Measurements from ENCODE around the gene PHYHIPL.
"Not testable (repeated sequence)": the region's sequence is repeated elsewhere in the genome, so short reads cannot be mapped to it uniquely, and the experiment has no call there.

The PHYHIPL gene

DNA sequence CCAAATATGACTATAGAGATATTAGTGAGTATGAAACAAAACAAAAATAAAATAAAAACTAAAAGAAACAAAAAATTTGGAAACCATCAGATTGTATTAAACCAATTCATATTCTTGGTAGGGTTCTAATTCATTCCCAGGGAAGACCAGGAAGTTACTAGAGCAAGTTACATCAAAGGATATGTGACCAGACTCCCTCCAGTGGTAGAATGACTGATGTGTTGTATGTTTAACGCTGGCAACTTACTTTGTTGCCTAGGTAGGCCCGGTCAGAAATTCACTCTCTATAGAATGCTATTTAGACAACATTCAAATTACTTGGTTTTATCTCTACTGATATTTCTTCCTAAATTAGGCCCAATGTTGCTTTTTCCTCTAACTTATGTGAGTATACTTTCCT lies 5.2 kb downstream of the PHYHIPL start:
- Histone ChIP-seq H3K4me3 (no peak overlapping the region), H3K4me2 (no peak overlapping the region), H4K20me1 (no peaks in the 10 kb centered on the region), H3K4me1 (no peaks in the 10 kb centered on the region), H3K9me3 (peaks cover 6% of the 10 kb centered on the region), H3K27me3 (no peaks in the 10 kb centered on the region), H3K9ac (no peak overlapping the region), H3K36me3 (no peaks in the 10 kb centered on the region), H3K27ac (no peak overlapping the region)
- TF ChIP-seq Cebpa-rat (IDR thresholded peaks at IDR 0.05), result no peak

DNA sequence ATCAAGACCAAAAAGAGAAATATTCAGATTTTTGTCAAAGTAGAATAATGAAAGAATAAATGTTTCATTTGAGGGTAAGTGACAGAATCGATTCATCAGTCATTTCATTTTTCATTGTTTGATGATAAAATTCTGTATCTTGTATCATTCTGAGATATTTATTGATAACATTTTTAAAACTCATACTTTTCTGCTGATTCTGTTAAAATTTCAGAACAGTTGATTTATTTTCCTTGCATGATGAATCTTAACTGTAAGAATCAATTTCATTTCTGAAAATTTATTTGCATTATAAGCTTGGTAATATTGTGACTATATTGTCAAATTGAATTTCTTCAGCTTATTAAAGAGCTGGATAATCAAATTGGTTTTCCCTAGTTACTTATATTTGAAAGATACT lies 13.9 kb downstream of the PHYHIPL start:
- Histone ChIP-seq H3K4me1 (no peaks in the 10 kb centered on the region), H3K27ac (no peak overlapping the region), H3K4me3 (no peak overlapping the region), H3K4me2 (no peak overlapping the region), H3K9ac (no peak overlapping the region), H3K9me3 (no peaks in the 10 kb centered on the region), H4K20me1 (no peaks in the 10 kb centered on the region), H3K27me3 (no peaks in the 10 kb centered on the region), H3K36me3 (no peaks in the 10 kb centered on the region)
- no peak for TF ChIP-seq Cebpa-rat (IDR thresholded peaks at IDR 0.05)

DNA sequence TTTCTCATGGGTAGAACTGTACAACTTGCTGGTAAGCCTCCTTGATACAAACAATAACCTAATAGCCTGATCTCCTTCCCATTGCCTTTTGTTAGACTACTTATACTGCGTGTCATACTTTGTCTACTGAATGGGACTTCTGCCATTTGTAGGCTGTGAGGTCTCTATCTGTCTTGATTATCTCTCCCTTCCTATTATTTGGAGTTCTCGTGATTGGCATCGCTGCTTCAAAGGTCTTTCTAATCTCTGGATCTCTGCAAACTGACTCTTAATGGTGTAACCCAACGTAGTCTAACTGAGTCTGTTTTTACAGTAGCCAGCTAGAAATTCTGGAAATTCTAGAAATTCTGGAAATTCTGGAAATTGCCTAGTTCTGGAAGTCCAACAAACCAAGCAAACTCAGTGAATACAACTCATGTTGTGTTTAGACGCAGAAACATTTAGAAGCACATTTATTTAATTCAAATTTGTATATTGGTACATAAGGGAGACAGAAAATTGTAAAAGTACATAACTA lies 29.8 kb downstream of the PHYHIPL start:
- no peak overlapping the region for H3K4me2 ChIP-seq
- H3K27ac ChIP-seq, result no peak overlapping the region
- TF ChIP-seq Cebpa-rat (IDR thresholded peaks at IDR 0.05), result no peak
- H3K27me3 ChIP-seq, result no peaks in the 10 kb centered on the region
- H3K4me3 ChIP-seq, result no peak overlapping the region
- H3K36me3 ChIP-seq, result no peaks in the 10 kb centered on the region
- 0 out of 2 replicates have a peak, but pooled peaks cover 8% of the 10 kb centered on the region for H3K9me3 ChIP-seq
- H3K9ac ChIP-seq, result no peak overlapping the region
- H4K20me1 ChIP-seq, result no peaks in the 10 kb centered on the region
- no peaks in the 10 kb centered on the region for H3K4me1 ChIP-seq

DNA sequence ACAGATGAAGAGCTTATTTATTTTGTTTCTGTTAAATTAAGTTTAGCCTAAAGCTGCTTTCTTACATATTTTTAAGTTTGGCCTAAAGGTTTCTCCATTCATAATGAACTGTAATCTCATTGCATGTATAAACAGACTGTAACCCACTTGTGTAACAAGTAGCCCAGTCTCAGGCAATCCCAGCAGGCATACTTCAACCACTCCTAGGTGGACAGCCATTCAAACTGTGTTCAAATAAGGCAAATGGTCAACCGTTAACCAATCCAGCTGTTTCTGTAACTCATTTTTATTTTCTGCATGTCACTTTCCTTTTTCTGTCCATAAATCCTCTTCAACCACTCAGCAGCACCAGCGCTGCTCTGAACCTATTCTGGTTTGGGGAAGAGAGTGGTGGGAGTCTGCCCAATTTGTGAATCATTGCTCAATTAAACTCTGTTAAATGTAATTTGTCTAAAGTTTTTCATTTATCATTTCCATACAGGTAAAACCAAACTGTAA lies 35.9 kb downstream of the PHYHIPL start:
- no peaks in the 10 kb centered on the region for H3K4me1 ChIP-seq
- H3K4me2 ChIP-seq, result no peak overlapping the region
- H3K27me3 ChIP-seq, result no peaks in the 10 kb centered on the region
- H3K27ac ChIP-seq, result no peak overlapping the region
- no peaks in the 10 kb centered on the region for H3K36me3 ChIP-seq
- 0 out of 2 replicates have a peak, but pooled peaks cover 5% of the 10 kb centered on the region for H3K9me3 ChIP-seq
- no peaks in the 10 kb centered on the region for H4K20me1 ChIP-seq
- TF ChIP-seq Cebpa-rat (IDR thresholded peaks at IDR 0.05), result no peak
- H3K4me3 ChIP-seq, result no peak overlapping the region
- H3K9ac ChIP-seq, result no peak overlapping the region

DNA sequence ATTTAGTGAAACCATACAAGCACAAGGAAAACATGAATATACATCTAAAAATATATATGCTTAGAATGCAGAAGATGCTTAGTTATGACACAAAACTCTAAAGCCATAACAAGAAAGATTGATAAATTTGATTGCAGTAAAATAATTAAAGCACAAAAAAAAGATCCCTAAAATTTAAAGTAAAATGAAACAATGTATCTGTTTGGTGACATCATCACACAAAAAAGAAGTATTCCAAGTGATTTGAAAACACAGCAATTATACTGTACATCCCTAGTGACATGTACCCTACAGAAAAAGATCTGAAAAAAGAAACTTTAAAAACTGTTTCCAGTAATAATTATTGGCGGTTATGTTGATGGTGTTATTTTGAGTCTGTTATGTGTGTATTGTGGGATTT lies 37.7 kb downstream of the PHYHIPL start:
- no peaks in the 10 kb centered on the region for H3K9me3 ChIP-seq
- H3K27ac ChIP-seq, result no peak overlapping the region
- no peaks in the 10 kb centered on the region for H3K4me1 ChIP-seq
- no peaks in the 10 kb centered on the region for H3K36me3 ChIP-seq
- H4K20me1 ChIP-seq, result no peaks in the 10 kb centered on the region
- no peak overlapping the region for H3K4me2 ChIP-seq
- H3K4me3 ChIP-seq, result no peak overlapping the region
- no peak overlapping the region for H3K9ac ChIP-seq
- no peak for TF ChIP-seq Cebpa-rat (IDR thresholded peaks at IDR 0.05)
- H3K27me3 ChIP-seq, result no peaks in the 10 kb centered on the region

DNA sequence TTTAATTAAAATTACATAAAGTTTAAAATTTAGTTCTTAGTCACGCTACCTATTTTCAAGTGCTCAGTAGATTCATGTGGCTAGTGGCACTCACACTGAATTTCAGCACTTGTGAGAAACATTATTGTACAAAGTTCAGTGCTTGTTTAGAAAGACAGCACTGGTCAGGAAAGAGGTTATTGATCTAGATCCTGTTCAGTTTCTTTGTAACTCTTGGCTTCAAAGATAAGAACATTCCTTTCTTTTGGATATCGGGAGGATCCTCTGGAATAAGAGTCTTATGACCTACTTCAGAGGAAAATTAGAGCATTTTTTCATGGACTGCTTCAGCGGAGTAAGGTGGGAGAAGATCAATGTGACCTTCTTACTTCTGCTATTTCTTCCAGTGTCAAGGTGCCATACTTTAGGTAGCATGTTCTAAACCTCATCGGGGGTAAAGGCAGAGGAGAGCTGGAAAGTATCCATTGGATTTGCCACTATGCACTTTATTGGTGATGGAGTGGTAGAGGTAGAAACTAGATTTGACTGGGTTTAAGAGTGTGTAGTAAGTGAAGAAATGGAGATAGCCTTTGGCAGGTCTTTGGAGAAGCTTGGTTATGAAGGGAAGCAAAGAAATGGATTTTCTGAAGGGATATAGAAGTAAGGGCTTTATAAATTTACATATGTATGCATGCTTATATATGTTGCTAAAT lies 39.9 kb downstream of the PHYHIPL start:
- no peak overlapping the region for H3K4me2 ChIP-seq
- no peak for TF ChIP-seq Cebpa-rat (IDR thresholded peaks at IDR 0.05)
- no peaks in the 10 kb centered on the region for H3K4me1 ChIP-seq
- no peaks in the 10 kb centered on the region for H3K9me3 ChIP-seq
- H3K9ac ChIP-seq, result no peak overlapping the region
- H3K27me3 ChIP-seq, result no peaks in the 10 kb centered on the region
- H4K20me1 ChIP-seq, result no peaks in the 10 kb centered on the region
- no peak overlapping the region for H3K27ac ChIP-seq
- H3K36me3 ChIP-seq, result no peaks in the 10 kb centered on the region
- H3K4me3 ChIP-seq, result no peak overlapping the region

DNA sequence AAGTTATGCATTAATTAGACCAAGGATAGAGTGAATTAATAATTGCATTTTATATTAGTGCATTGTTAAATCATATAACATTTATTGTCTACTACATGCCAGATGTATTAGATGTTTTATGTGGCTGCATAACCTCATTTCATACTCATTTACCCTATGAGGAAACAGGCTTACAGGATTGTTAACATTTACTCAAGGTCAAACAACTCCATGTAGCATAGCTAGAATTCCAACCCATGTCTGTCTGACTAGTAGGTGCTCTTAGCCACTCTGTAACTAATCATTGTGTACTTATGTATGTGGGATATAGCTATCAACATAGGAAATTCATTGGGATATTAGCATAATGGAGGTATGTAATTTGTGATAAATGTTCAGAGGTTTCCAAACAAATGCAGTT lies 46.3 kb downstream of the PHYHIPL start:
- TF ChIP-seq Cebpa-rat (IDR thresholded peaks at IDR 0.05), result no peak
- Histone ChIP-seq H3K27me3 (no peaks in the 10 kb centered on the region), H3K9ac (no peak overlapping the region), H3K36me3 (no peaks in the 10 kb centered on the region), H3K27ac (no peak overlapping the region), H3K9me3 (no peaks in the 10 kb centered on the region), H3K4me3 (no peak overlapping the region), H3K4me2 (no peak overlapping the region), H3K4me1 (no peaks in the 10 kb centered on the region), H4K20me1 (no peaks in the 10 kb centered on the region)

DNA sequence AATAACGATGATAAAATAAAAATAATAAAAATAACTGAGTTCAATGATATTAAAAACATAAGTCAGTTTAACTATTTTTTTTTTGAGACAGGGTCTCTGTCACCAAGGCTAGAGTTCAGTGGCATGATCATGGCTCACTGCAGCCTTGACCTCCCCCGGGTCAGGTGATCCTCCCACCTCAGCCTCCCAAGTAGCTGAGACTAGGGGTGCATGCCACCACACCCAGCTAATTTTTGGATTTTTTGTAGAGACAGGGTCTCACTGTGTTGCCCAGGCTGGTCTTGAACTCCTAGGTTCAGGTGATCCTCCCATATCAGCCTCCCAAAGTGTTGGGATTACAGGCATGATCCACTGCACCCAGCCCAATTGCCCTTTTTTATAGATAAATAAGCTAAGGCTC lies 47.2 kb downstream of the PHYHIPL start:
- H3K4me1 ChIP-seq, H3K27me3 ChIP-seq, H3K9me3 ChIP-seq, H3K36me3 ChIP-seq, H3K27ac ChIP-seq, H4K20me1 ChIP-seq, H3K4me2 ChIP-seq, H3K9ac ChIP-seq, H3K4me3 ChIP-seq: not testable (repeated sequence)

DNA sequence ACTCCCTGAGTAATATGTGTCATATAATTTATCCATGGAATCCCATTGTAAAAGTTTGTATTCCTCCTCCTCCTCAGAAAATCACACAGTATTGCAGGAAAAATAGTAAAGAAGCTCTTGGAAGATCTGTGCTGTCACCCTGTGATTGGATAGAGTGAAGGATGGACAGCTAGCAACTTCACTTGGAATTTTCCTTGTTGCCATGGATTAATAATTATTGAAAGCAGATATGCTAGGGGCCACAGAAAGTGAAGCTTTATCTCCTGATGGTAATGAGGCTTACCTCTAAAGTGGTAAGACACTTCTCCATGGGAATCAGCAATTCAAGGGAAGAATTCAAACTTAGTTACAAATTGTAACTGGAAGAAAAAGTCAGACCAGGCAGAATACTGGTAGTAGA lies 48.8 kb downstream of the PHYHIPL start:
- no peak for TF ChIP-seq Cebpa-rat (IDR thresholded peaks at IDR 0.05)
- H3K4me2 ChIP-seq, result no peak overlapping the region
- H4K20me1 ChIP-seq, result no peaks in the 10 kb centered on the region
- no peaks in the 10 kb centered on the region for H3K9me3 ChIP-seq
- H3K27ac ChIP-seq, result no peak overlapping the region
- H3K36me3 ChIP-seq, result no peaks in the 10 kb centered on the region
- H3K27me3 ChIP-seq, result no peaks in the 10 kb centered on the region
- H3K4me1 ChIP-seq, result no peaks in the 10 kb centered on the region
- no peak overlapping the region for H3K4me3 ChIP-seq
- no peak overlapping the region for H3K9ac ChIP-seq

DNA sequence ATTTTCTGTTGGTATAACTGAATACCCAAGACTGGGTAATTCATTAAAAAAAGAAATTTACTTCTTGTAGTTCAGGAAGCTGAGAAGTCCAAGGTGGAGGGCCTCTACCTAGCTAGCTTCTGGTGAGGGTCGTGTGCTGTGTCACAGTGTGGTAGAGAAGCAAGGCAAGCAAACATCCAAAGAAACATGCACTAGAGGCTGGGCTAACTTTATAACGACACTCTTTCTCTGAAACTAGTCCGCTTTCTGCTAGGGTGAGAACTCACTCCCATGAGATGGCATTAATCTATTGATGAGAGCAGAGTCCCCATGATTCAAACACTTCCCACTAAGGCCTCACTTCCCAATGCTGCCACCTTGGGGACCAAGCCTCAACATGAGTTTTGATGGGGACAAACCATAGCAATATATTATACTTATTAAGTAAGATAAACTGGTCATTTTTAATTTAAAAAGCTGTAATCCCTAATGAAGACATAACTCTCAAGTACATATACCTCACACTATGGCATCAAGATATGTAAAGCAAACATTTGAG lies 50.8 kb downstream of the PHYHIPL start:
- no peak overlapping the region for H3K4me3 ChIP-seq
- H3K4me2 ChIP-seq, result no peak overlapping the region
- no peaks in the 10 kb centered on the region for H3K4me1 ChIP-seq
- H3K9me3 ChIP-seq, result no peaks in the 10 kb centered on the region
- TF ChIP-seq Cebpa-rat (IDR thresholded peaks at IDR 0.05), result no peak
- no peaks in the 10 kb centered on the region for H4K20me1 ChIP-seq
- no peak overlapping the region for H3K9ac ChIP-seq
- H3K27ac ChIP-seq, result no peak overlapping the region
- no peaks in the 10 kb centered on the region for H3K27me3 ChIP-seq
- no peaks in the 10 kb centered on the region for H3K36me3 ChIP-seq

Measured in BLaER1 (cell line).